DOHH2 (cell line): ENCODE measurements around the gene ROGDI.

Experiments used
- H3F3A ChIP-seq: fragments of 200-600 bp; sonication (generic), shearing (Covaris generic); 2 replicates; pipeline ENCODE4 v1.6.0; 2016; ENCODE audit warnings: antibody characterized with exemption, mild to moderate bottlenecking; ENCODE audit not compliant: control insufficient read depth, insufficient read depth
- H3K27ac ChIP-seq: fragments of 200-600 bp; sonication (generic); 2 replicates; pipeline ENCODE4 v1.5.1; 2014; ENCODE audit warnings: low read depth, mild to moderate bottlenecking, low read length, moderate library complexity
- H3K27me3 ChIP-seq: fragments of 200-600 bp; sonication (generic); 2 replicates; pipeline ENCODE4 v1.6.1; 2014; ENCODE audit warnings: mild to moderate bottlenecking, low read length, mixed read lengths; ENCODE audit not compliant: control insufficient read depth
- H3K36me3 ChIP-seq: fragments of 200-600 bp; sonication (generic); 2 replicates; pipeline ENCODE4 v1.6.1; 2014; ENCODE audit warnings: mild to moderate bottlenecking, low read length, moderate library complexity, mixed read lengths; ENCODE audit not compliant: control insufficient read depth
- H3K4me1 ChIP-seq: fragments of 200-600 bp; sonication (generic); 2 replicates; pipeline ENCODE4 v1.6.1; 2014; ENCODE audit warnings: mild to moderate bottlenecking, low read length, mixed read lengths; ENCODE audit not compliant: control insufficient read depth
- H3K4me2 ChIP-seq: fragments of 200-600 bp; sonication (generic); 2 replicates; pipeline ENCODE4 v1.6.0; 2014; ENCODE audit warnings: mild to moderate bottlenecking, low read length, moderate library complexity
- H3K4me3 ChIP-seq: fragments of 200-600 bp; sonication (generic); 2 replicates; pipeline ENCODE4 v1.5.1; 2014; ENCODE audit warnings: mild to moderate bottlenecking, low read length, mixed read lengths
- H3K79me2 ChIP-seq: fragments of 200-600 bp; sonication (generic); 2 replicates; pipeline ENCODE4 v1.6.1; 2014; ENCODE audit warnings: mild to moderate bottlenecking, low read length, mixed read lengths; ENCODE audit not compliant: control insufficient read depth
- H3K9me2 ChIP-seq: fragments of 200-600 bp; sonication (generic); replicated peaks from 2 replicates; pipeline ENCODE4 v1.6.1; 2014; ENCODE audit warnings: mild to moderate bottlenecking, low read length, mixed read lengths; ENCODE audit not compliant: control insufficient read depth
- H3K9me3 ChIP-seq: fragments of 200-600 bp; sonication (generic); 2 replicates; pipeline ENCODE4 v1.6.1; 2014; ENCODE audit warnings: antibody characterized with exemption, low read length, mixed read lengths; ENCODE audit not compliant: control insufficient read depth, insufficient read depth
- H4K20me1 ChIP-seq: fragments of 200-600 bp; sonication (generic); 2 replicates; pipeline ENCODE4 v1.6.0; 2014; ENCODE audit warnings: low read depth, mild to moderate bottlenecking, antibody characterized with exemption, low read length, moderate library complexity; ENCODE audit not compliant: control insufficient read depth, insufficient read depth
- CTCF ChIP-seq: fragments of 200-600 bp; sonication (generic); IDR thresholded peaks from one replicate; pipeline ENCODE4 v1.5.1; 2014; ENCODE audit warnings: antibody characterized with exemption, mild to moderate bottlenecking, low read depth, low read length; ENCODE audit not compliant: poor library complexity, severe bottlenecking
- EZH2phosphoT487 ChIP-seq: fragments of 200-600 bp; sonication (generic); IDR thresholded peaks from 2 replicates; pipeline ENCODE4 v1.6.1; 2017; ENCODE audit warnings: borderline replicate concordance, mild to moderate bottlenecking, antibody characterized with exemption, low read length, moderate library complexity, mixed read lengths

Gene ROGDI

GRCh38 chr16:4839942-4840341 lies 37.5 kb upstream of the ROGDI start:
- Histone ChIP-seq H3K4me2 (no peak overlapping the region), H3K9me3 (no peaks in the 10 kb centered on the region), H3K36me3 (peaks cover 86% of the 10 kb centered on the region), H3F3A (no peaks in the 10 kb centered on the region), H3K79me2 (peaks cover 41% of the 10 kb centered on the region), H4K20me1 (no peaks in the 10 kb centered on the region), H3K9me2 (no peaks in the 10 kb centered on the region), H3K4me3 (no peak overlapping the region), H3K4me1 (no peaks in the 10 kb centered on the region), H3K27me3 (no peaks in the 10 kb centered on the region), H3K27ac (no peak overlapping the region)
- TF ChIP-seq CTCF: no peak
- TF ChIP-seq EZH2phosphoT487: no peak

GRCh38 chr16:4837733-4838501 lies 35.5 kb upstream of the ROGDI start:
- Histone ChIP-seq H3K4me3 (no peak overlapping the region), H3K4me1 (no peaks in the 10 kb centered on the region), H3K4me2 (no peak overlapping the region), H4K20me1 (no peaks in the 10 kb centered on the region), H3K27me3 (no peaks in the 10 kb centered on the region), H3K9me3 (no peaks in the 10 kb centered on the region), H3K27ac (no peak overlapping the region), H3K36me3 (peaks cover 85% of the 10 kb centered on the region), H3F3A (no peaks in the 10 kb centered on the region), H3K9me2 (no peaks in the 10 kb centered on the region), H3K79me2 (peaks cover 29% of the 10 kb centered on the region)
- no peak for TF ChIP-seq CTCF
- TF ChIP-seq EZH2phosphoT487: no peak

GRCh38 chr16:4836727-4837126 lies 34.3 kb upstream of the ROGDI start:
- Histone ChIP-seq H3K9me3 (no peaks in the 10 kb centered on the region), H3K79me2 (peaks cover 28% of the 10 kb centered on the region), H4K20me1 (no peaks in the 10 kb centered on the region), H3K4me1 (no peaks in the 10 kb centered on the region), H3K4me2 (no peak overlapping the region), H3K27me3 (no peaks in the 10 kb centered on the region), H3K36me3 (peaks cover 88% of the 10 kb centered on the region), H3K4me3 (no peak overlapping the region), H3K27ac (no peak overlapping the region), H3F3A (no peaks in the 10 kb centered on the region), H3K9me2 (no peaks in the 10 kb centered on the region)
- TF ChIP-seq EZH2phosphoT487: no peak
- no peak for TF ChIP-seq CTCF
